A673 (cell line): ENCODE data around the gene BEND6.

ENCODE experiments used
- EZH2 ChIP-seq: fragments of 200-600 bp; sonication (generic); IDR thresholded peaks from 2 replicates; pipeline ENCODE4 v1.6.1; 2017; ENCODE audit warnings: borderline replicate concordance, low read depth, mild to moderate bottlenecking, mixed read lengths, antibody characterized with exemption, low read length; ENCODE audit not compliant: poor library complexity, severe bottlenecking
- TF ChIP-seq, protein P1 (sequence below): fragments of 300-800, 200-600 bp; sonication (generic); conservative IDR thresholded peaks from 2 replicates; pipeline ENCODE4 v1.5.1; 2017; ENCODE audit warnings: low read depth, mild to moderate bottlenecking, antibody characterized with exemption, low read length, moderate library complexity, mixed read lengths

DNA sequence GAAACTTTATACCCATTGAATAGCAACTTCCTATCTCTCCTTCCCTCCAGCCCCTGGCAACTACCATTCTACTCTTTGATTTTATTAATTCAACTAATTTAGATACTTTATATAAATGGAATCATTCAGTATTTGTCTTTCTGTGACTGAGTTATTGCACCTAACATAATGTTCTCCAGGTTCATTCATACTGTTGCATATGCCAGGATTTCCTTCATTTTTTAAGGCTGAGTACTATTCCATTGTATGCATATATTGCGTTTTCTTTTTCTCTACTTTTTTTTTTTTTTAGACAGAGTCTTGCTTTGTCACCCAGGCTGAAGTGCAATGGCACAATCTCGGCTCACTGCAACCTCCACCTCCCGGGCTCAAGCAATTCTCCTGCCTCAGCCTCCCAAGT is 49.5 kb upstream of the BEND6 start:
- TF ChIP-seq, protein P1, sequence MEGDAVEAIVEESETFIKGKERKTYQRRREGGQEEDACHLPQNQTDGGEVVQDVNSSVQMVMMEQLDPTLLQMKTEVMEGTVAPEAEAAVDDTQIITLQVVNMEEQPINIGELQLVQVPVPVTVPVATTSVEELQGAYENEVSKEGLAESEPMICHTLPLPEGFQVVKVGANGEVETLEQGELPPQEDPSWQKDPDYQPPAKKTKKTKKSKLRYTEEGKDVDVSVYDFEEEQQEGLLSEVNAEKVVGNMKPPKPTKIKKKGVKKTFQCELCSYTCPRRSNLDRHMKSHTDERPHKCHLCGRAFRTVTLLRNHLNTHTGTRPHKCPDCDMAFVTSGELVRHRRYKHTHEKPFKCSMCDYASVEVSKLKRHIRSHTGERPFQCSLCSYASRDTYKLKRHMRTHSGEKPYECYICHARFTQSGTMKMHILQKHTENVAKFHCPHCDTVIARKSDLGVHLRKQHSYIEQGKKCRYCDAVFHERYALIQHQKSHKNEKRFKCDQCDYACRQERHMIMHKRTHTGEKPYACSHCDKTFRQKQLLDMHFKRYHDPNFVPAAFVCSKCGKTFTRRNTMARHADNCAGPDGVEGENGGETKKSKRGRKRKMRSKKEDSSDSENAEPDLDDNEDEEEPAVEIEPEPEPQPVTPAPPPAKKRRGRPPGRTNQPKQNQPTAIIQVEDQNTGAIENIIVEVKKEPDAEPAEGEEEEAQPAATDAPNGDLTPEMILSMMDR: no peak
- no peak for TF ChIP-seq EZH2
